Neural progenitor cell (in vitro differentiated cells): ENCODE measurements around the gene ERCC1. TPM values are rescaled to one million over a fixed set of nuclear protein-coding genes. Genes with fewer than 3 reads are reported as not detected.

Source experiments
- DNase-seq: peaks from one replicate; pipeline ENCODE4 v3.0.0-alpha.2; 2016; ENCODE audit warnings: low spot score
- H2AFZ ChIP-seq: fragments of 200-600 bp; sonication (generic); replicated peaks from 2 replicates; pipeline ENCODE4 v1.6.1; 2016; ENCODE audit warnings: antibody characterized with exemption
- H3F3A ChIP-seq: fragments of 200-600 bp; sonication (generic); 2 replicates; pipeline ENCODE4 v1.6.1; 2016; ENCODE audit warnings: antibody characterized with exemption, low read depth
- H3K27ac ChIP-seq: fragments of 200-600 bp; sonication (generic); 2 replicates; pipeline ENCODE4 v1.5.1; 2016; ENCODE audit warnings: mild to moderate bottlenecking
- H3K27me3 ChIP-seq: fragments of 200-600 bp; sonication (generic); 2 replicates; pipeline ENCODE4 v1.6.1; 2016; ENCODE audit warnings: mild to moderate bottlenecking, moderate library complexity
- H3K36me3 ChIP-seq: fragments of 200-600 bp; sonication (generic); 2 replicates; pipeline ENCODE4 v1.5.1; 2016
- H3K4me1 ChIP-seq: fragments of 200-600 bp; sonication (generic); 2 replicates; pipeline ENCODE4 v1.6.1; 2016; ENCODE audit warnings: mixed run types
- H3K4me2 ChIP-seq: fragments of 200-600 bp; sonication (generic); 2 replicates; pipeline ENCODE4 v1.6.1; 2016
- H3K4me3 ChIP-seq: fragments of 200-600 bp; sonication (generic); 2 replicates; pipeline ENCODE4 v1.5.1; 2016
- H3K79me2 ChIP-seq: fragments of 200-600 bp; sonication (generic); 2 replicates; pipeline ENCODE4 v1.6.1; 2016; ENCODE audit warnings: low read depth
- H3K9ac ChIP-seq: fragments of 200-600 bp; sonication (generic); 2 replicates; pipeline ENCODE4 v1.6.1; 2016
- H3K9me3 ChIP-seq: fragments of 200-600 bp; sonication (generic); 2 replicates; pipeline ENCODE4 v1.5.1; 2016; ENCODE audit warnings: low read depth
- H4K20me1 ChIP-seq: fragments of 200-600 bp; sonication (generic); 2 replicates; pipeline ENCODE4 v1.6.1; 2016; ENCODE audit warnings: low read depth
- H3K27ac Mint-ChIP-seq: 3 replicates; pipeline ENCODE4 v1.8.0; 2021; ENCODE audit warnings: mixed read lengths
- H3K27me3 Mint-ChIP-seq: 2 replicates; pipeline ENCODE4 v1.8.0; 2022; ENCODE audit warnings: low read depth, mild to moderate bottlenecking, inconsistent platforms, moderate library complexity, mixed read lengths; ENCODE audit not compliant: insufficient read depth
- H3K36me3 Mint-ChIP-seq: 3 replicates; pipeline ENCODE4 v1.8.0; 2021; ENCODE audit warnings: mixed read lengths
- H3K4me1 Mint-ChIP-seq: 3 replicates; pipeline ENCODE4 v1.8.0; 2021; ENCODE audit warnings: mixed read lengths
- H3K4me3 Mint-ChIP-seq: 3 replicates; pipeline ENCODE4 v1.8.0; 2021; ENCODE audit warnings: mild to moderate bottlenecking, moderate library complexity, mixed read lengths
- H3K9me3 Mint-ChIP-seq: 3 replicates; pipeline ENCODE4 v1.8.0; 2020; ENCODE audit warnings: mixed read lengths
- CTCF ChIP-seq: fragments of 200-600 bp; sonication (generic); IDR thresholded peaks from 2 replicates; pipeline ENCODE4 v1.5.1; 2017; ENCODE audit warnings: antibody characterized with exemption, mild to moderate bottlenecking
- EZH2 ChIP-seq: fragments of 200-600 bp; sonication (generic); IDR thresholded peaks from 2 replicates; pipeline ENCODE4 v1.6.1; 2017; ENCODE audit warnings: antibody characterized with exemption, mild to moderate bottlenecking, moderate library complexity
- EZH2phosphoT487 ChIP-seq: fragments of 200-600 bp; sonication (generic); IDR thresholded peaks from 2 replicates; pipeline ENCODE4 v1.6.1; 2017; ENCODE audit warnings: antibody characterized with exemption
- total RNA-seq: library from RNA; depleted of rRNA; stranded (reverse); fragments of >200 nt; gene quantifications from 2 replicates; pipeline ENCODE4 v1.2.3, GENCODE V29; 2015; ENCODE audit warnings: low replicate concordance

The ERCC1 gene
- total RNA-seq, 1 donor from 2014 or later, result 46.0 TPM

- Histone ChIP-seq H3K36me3 (no peaks in the 10 kb centered on the region), H2AFZ (no peak overlapping the region), H3K4me2 (peak overlapping the region; percentile 62), H3F3A (peaks cover 21% of the 10 kb centered on the region), H3K9ac (no peak overlapping the region), H3K4me1 (peaks cover 5% of the 10 kb centered on the region), H3K9me3 (no peaks in the 10 kb centered on the region), H3K27me3 (peaks cover 52% of the 10 kb centered on the region), H3K4me3 (no peak overlapping the region), H3K79me2 (no peaks in the 10 kb centered on the region), H3K27ac (no peak overlapping the region), H4K20me1 (peaks cover 33% of the 10 kb centered on the region)
- DNase-seq, result peak; percentile 66
- no peaks in the 10 kb centered on the region for H3K36me3 Mint-ChIP-seq
- H3K9me3 Mint-ChIP-seq, result no peaks in the 10 kb centered on the region
- no peak overlapping the region for H3K27ac Mint-ChIP-seq
- no peak overlapping the region for H3K4me3 Mint-ChIP-seq
- H3K27me3 Mint-ChIP-seq, result peaks cover 17% of the 10 kb centered on the region
- peak; percentile 32 for TF ChIP-seq EZH2phosphoT487
- no peak for TF ChIP-seq EZH2
- peak; percentile 39 for TF ChIP-seq CTCF
- peaks cover 11% of the 10 kb centered on the region for H3K4me1 Mint-ChIP-seq
Observed at GRCh38 chr19:45395821-45396617, 27.7 kb downstream of the ERCC1 start.

GRCh38 chr19:45391871-45392665 is 31.6 kb downstream of the ERCC1 start:
- no peak overlapping the region for H3K9ac ChIP-seq
- Mint-ChIP-seq H3K9me3 (no peaks in the 10 kb centered on the region), H3K27me3 (peaks cover 7% of the 10 kb centered on the region), H3K27ac (peak overlapping the region; percentile 37), H3K4me3 (no peak overlapping the region), H3K36me3 (no peaks in the 10 kb centered on the region), H3K4me1 (no peaks in the 10 kb centered on the region)
- no peaks in the 10 kb centered on the region for H3K36me3 ChIP-seq
- H3K4me2 ChIP-seq, result no peak overlapping the region
- H3K27me3 ChIP-seq, result peaks cover 25% of the 10 kb centered on the region
- H3K4me1 ChIP-seq, result no peaks in the 10 kb centered on the region
- peaks cover 5% of the 10 kb centered on the region for H3F3A ChIP-seq
- H2AFZ ChIP-seq, result no peak overlapping the region
- H3K9me3 ChIP-seq, result no peaks in the 10 kb centered on the region
- no peak for DNase-seq
- no peak overlapping the region for H3K4me3 ChIP-seq
- TF ChIP-seq CTCF (no peak), EZH2phosphoT487 (no peak), EZH2 (no peak)
- H3K27ac ChIP-seq, result no peak overlapping the region
- no peaks in the 10 kb centered on the region for H3K79me2 ChIP-seq
- H4K20me1 ChIP-seq, result peaks cover 7% of the 10 kb centered on the region

GRCh38 chr19:45391346-45391745 is 32.4 kb downstream of the ERCC1 start:
- Histone ChIP-seq H3K36me3 (no peaks in the 10 kb centered on the region), H3K27me3 (peaks cover 25% of the 10 kb centered on the region), H3F3A (peaks cover 5% of the 10 kb centered on the region), H3K9me3 (no peaks in the 10 kb centered on the region), H3K4me2 (no peak overlapping the region), H3K4me3 (no peak overlapping the region), H2AFZ (no peak overlapping the region), H3K79me2 (no peaks in the 10 kb centered on the region), H3K4me1 (no peaks in the 10 kb centered on the region), H3K27ac (no peak overlapping the region), H3K9ac (no peak overlapping the region), H4K20me1 (peaks cover 4% of the 10 kb centered on the region)
- Mint-ChIP-seq H3K4me3 (no peak overlapping the region), H3K9me3 (no peaks in the 10 kb centered on the region), H3K4me1 (no peaks in the 10 kb centered on the region), H3K27ac (peak overlapping the region; percentile 91), H3K36me3 (no peaks in the 10 kb centered on the region), H3K27me3 (peaks cover 3% of the 10 kb centered on the region)
- TF ChIP-seq EZH2 (no peak), EZH2phosphoT487 (no peak), CTCF (no peak)
- peak; percentile 40 for DNase-seq
